Vagina (tissue), 2 donors: Measurements from ENCODE around the gene ADAMTS12.

Experiments
- CTCF ChIP-seq, 3 experiments: fragments of 450-650 bp in 2 of 3; fragments of 200-600 bp in 1 of 3; sonication (generic) in 1 of 3; IDR thresholded peaks; one replicate each; pipeline ENCODE4 v1.5.1; 2017 to 2019; ENCODE audit warnings: antibody characterized with exemption in 3 of 3, mild to moderate bottlenecking in 2 of 3, moderate library complexity in 2 of 3
- POLR2A ChIP-seq, 2 donors: fragments of 450-650 bp; IDR thresholded peaks; one replicate each; pipeline ENCODE4 v1.6.1; 2017; ENCODE audit warnings: antibody characterized with exemption in 2 of 2, mild to moderate bottlenecking in 2 of 2, moderate library complexity in 2 of 2

- no peak for TF ChIP-seq CTCF (IDR thresholded peaks at IDR 0.05)
- TF ChIP-seq POLR2A (IDR thresholded peaks at IDR 0.05): no peak
Observed at GRCh38 chr5:33855396-33855795, 36.4 kb downstream of the ADAMTS12 start.
